H9 (cell line): ENCODE measurements around the gene SWAP70. TPM values are rescaled to one million over a fixed set of nuclear protein-coding genes. Genes with fewer than 3 reads are reported as not detected.

Source experiments
- DNase-seq: peaks from one replicate; pipeline ENCODE4 v3.0.0-alpha.2; 2017
- H2AFZ ChIP-seq: one replicate; pipeline ENCODE4 v1.6.1; 2013; ENCODE audit warnings: mild to moderate bottlenecking, low read length, control low read depth, moderate library complexity
- H2AK5ac ChIP-seq: 2 replicates; pipeline ENCODE4 v1.6.1; 2013; ENCODE audit warnings: low read length, control low read depth, mixed read lengths; ENCODE audit not compliant: insufficient read length
- H2BK120ac ChIP-seq: one replicate; pipeline ENCODE4 v1.6.1; 2013; ENCODE audit warnings: low read depth, mild to moderate bottlenecking, low read length, control low read depth, inconsistent platforms; ENCODE audit not compliant: poor library complexity, severe bottlenecking
- H2BK12ac ChIP-seq: 2 replicates; pipeline ENCODE4 v1.6.1; 2013; ENCODE audit warnings: low read length, control low read depth, mixed read lengths, low read depth; ENCODE audit not compliant: insufficient read length
- H2BK15ac ChIP-seq: 2 replicates; pipeline ENCODE4 v1.6.1; 2013; ENCODE audit warnings: low read depth, low read length, control low read depth
- H2BK20ac ChIP-seq: one replicate; pipeline ENCODE4 v1.6.1; 2013; ENCODE audit warnings: low read depth, mild to moderate bottlenecking, low read length, control low read depth, inconsistent platforms; ENCODE audit not compliant: poor library complexity, severe bottlenecking
- H2BK5ac ChIP-seq: 2 replicates; pipeline ENCODE4 v1.6.1; 2013; ENCODE audit warnings: low read length, control low read depth, mixed read lengths; ENCODE audit not compliant: insufficient read length
- H3K14ac ChIP-seq: 2 replicates; pipeline ENCODE4 v1.6.1; 2013; ENCODE audit warnings: low read length, control low read depth; ENCODE audit not compliant: insufficient read depth
- H3K18ac ChIP-seq: 2 replicates; pipeline ENCODE4 v1.6.1; 2013; ENCODE audit warnings: low read depth, mild to moderate bottlenecking, mixed read lengths, low read length, control low read depth; ENCODE audit not compliant: insufficient read length
- H3K23ac ChIP-seq: 2 replicates; pipeline ENCODE4 v1.6.1; 2013; ENCODE audit warnings: low read length, control low read depth, mixed read lengths, low read depth; ENCODE audit not compliant: insufficient read length
- H3K23me2 ChIP-seq: 2 replicates; pipeline ENCODE4 v1.6.1; 2013; ENCODE audit warnings: low read depth, mild to moderate bottlenecking, mixed read lengths, low read length, control low read depth; ENCODE audit not compliant: insufficient read length, poor library complexity, severe bottlenecking
- H3K27ac ChIP-seq: 2 replicates; pipeline ENCODE4 v1.5.1; 2013; ENCODE audit warnings: low read length, control low read depth, mixed read lengths, low read depth; ENCODE audit not compliant: insufficient read length
- H3K27me3 ChIP-seq: 2 replicates; pipeline ENCODE4 v1.6.1; 2013; ENCODE audit warnings: low read length, control low read depth, inconsistent platforms; ENCODE audit not compliant: insufficient read depth
- H3K4ac ChIP-seq: 2 replicates; pipeline ENCODE4 v1.6.1; 2013; ENCODE audit warnings: low read depth, mild to moderate bottlenecking, control low read depth, inconsistent platforms, low read length, moderate library complexity
- H3K4me1 ChIP-seq: 2 replicates; pipeline ENCODE4 v1.6.1; 2013; ENCODE audit warnings: low read length, control low read depth, inconsistent platforms; ENCODE audit not compliant: insufficient read depth
- H3K4me2 ChIP-seq: 2 replicates; pipeline ENCODE4 v1.6.1; 2013; ENCODE audit warnings: low read length, control low read depth, mixed read lengths; ENCODE audit not compliant: insufficient read length, insufficient read depth
- H3K56ac ChIP-seq: 2 replicates; pipeline ENCODE4 v1.6.1; 2013; ENCODE audit warnings: low read depth, mild to moderate bottlenecking, mixed read lengths, low read length, control low read depth; ENCODE audit not compliant: insufficient read length
- H3K79me1 ChIP-seq: 2 replicates; pipeline ENCODE4 v1.6.1; 2013; ENCODE audit warnings: low read depth, mild to moderate bottlenecking, moderate library complexity, low read length, control low read depth, inconsistent platforms; ENCODE audit not compliant: insufficient read depth, poor library complexity, severe bottlenecking
- H3K79me2 ChIP-seq: 2 replicates; pipeline ENCODE4 v1.6.1; 2013; ENCODE audit warnings: low read length, control low read depth, inconsistent platforms; ENCODE audit not compliant: insufficient read depth
- H3K9ac ChIP-seq: 2 replicates; pipeline ENCODE4 v1.6.1; 2013; ENCODE audit warnings: low read length, control low read depth, mixed read lengths; ENCODE audit not compliant: insufficient read length; ENCODE audit errors: extremely low read depth
- H3K9me3 ChIP-seq: one replicate; pipeline ENCODE4 v1.6.1; 2013; ENCODE audit warnings: low read depth, low read length, inconsistent platforms; ENCODE audit not compliant: control insufficient read depth
- H3T11ph ChIP-seq: one replicate; pipeline ENCODE4 v1.6.1; 2013; ENCODE audit warnings: mild to moderate bottlenecking, low read length, control low read depth, inconsistent platforms
- H4K20me1 ChIP-seq: one replicate; pipeline ENCODE4 v1.6.1; 2013; ENCODE audit not compliant: control insufficient read depth, insufficient read length, insufficient read depth
- H4K5ac ChIP-seq: 2 replicates; pipeline ENCODE4 v1.6.1; 2013; ENCODE audit warnings: low read depth, mild to moderate bottlenecking, mixed read lengths, low read length, control low read depth; ENCODE audit not compliant: insufficient read length
- H4K8ac ChIP-seq: replicated peaks from 2 replicates; pipeline ENCODE4 v1.6.1; 2013; ENCODE audit warnings: low read length, control low read depth, mixed read lengths, low read depth; ENCODE audit not compliant: insufficient read length
- H4K91ac ChIP-seq: 2 replicates; pipeline ENCODE4 v1.6.1; 2013; ENCODE audit warnings: low read depth, mild to moderate bottlenecking, moderate library complexity, mixed read lengths, low read length, control low read depth; ENCODE audit not compliant: insufficient read length
- H3K27ac Mint-ChIP-seq, 3 experiments: 2 replicates in 2 of 3; 3 replicates in 1 of 3; pipeline ENCODE4 v1.8.0; 2020 to 2021; ENCODE audit warnings: mixed read lengths in 3 of 3, mild to moderate bottlenecking in 1 of 3, moderate library complexity in 1 of 3
- H3K27me3 Mint-ChIP-seq: 2 replicates; pipeline ENCODE4 v1.8.0; 2021; ENCODE audit warnings: low read depth, mild to moderate bottlenecking, moderate library complexity, mixed read lengths
- H3K36me3 Mint-ChIP-seq, 3 experiments: 2 replicates in 2 of 3; 3 replicates in 1 of 3; pipeline ENCODE4 v1.8.0; 2020 to 2021; ENCODE audit warnings: low read depth in 3 of 3, mixed read lengths in 3 of 3; ENCODE audit not compliant: insufficient read depth in 1 of 3
- H3K4me1 Mint-ChIP-seq, 2 experiments: 2 replicates each; pipeline ENCODE4 v1.8.0; 2020; ENCODE audit warnings: mixed read lengths in 2 of 2
- H3K4me3 Mint-ChIP-seq, 2 experiments: 2 replicates in 1 of 2; 3 replicates in 1 of 2; pipeline ENCODE4 v1.8.0; 2020 to 2021; ENCODE audit warnings: mild to moderate bottlenecking in 2 of 2, mixed read lengths in 2 of 2, moderate library complexity in 1 of 2
- H3K9me3 Mint-ChIP-seq, 2 experiments: 2 replicates in 1 of 2; 3 replicates in 1 of 2; pipeline ENCODE4 v1.8.0; 2020; ENCODE audit warnings: mild to moderate bottlenecking in 2 of 2, mixed read lengths in 2 of 2, moderate library complexity in 1 of 2
- CTCF ChIP-seq: fragments of 200-600 bp; sonication (generic); conservative IDR thresholded peaks from 3 replicates; pipeline ENCODE4 v1.8.0; 2021; ENCODE audit warnings: antibody characterized with exemption, mild to moderate bottlenecking
- WGBS: extraction: QIAGEN DNeasy Blood & Tissue Kit; methylation state at CpG from one replicate; pipeline ENCODE4 v1.1.7; 2013; ENCODE audit warnings: missing lambda C conversion rate, low lambda C conversion rate, mixed read lengths; ENCODE audit not compliant: insufficient read length; ENCODE audit errors: extremely low coverage; 5-methylcytosine and 5-hydroxymethylcytosine counted together
- total RNA-seq: library from RNA; stranded (reverse); gene quantifications from 2 replicates; pipeline ENCODE4 v1.2.1, GENCODE V29; 2021

The SWAP70 gene
- total RNA-seq, 1 experiment from 2014 or later, result 34.4 TPM

DNA sequence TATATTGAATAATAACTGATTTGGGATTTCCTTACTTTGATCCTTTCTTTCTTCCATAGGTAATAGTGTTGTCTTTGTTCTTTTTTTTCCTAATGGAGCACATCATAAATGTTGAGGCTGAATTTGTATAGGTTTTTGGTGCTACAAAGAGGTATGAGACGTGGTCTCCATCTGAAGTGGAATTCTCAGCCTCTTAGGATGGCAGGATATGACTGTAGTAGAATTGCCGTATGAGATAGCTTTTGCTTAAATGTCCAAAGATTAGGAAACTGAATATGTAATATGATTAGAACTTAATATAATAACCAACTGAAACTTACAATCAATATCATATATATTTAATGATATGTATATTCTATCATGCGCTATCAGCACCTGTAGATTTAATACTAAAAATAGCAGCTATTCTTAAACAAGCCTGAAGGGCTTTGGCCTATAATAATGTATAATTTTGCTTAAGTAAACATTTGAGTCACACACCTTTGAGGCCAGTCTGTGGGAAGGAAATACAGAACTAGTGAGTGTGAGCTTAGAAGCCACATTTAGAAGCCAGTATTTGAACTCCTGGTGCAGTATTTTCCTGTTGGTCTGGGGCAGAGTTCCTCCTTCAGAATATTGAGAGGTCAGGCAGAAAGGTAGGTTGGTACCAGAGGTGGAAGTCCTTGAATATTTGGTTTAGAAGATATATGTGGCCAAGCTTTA is 62.6 kb downstream of the SWAP70 start:
- no peak overlapping the region for H3K14ac ChIP-seq
- no peak overlapping the region for H2AK5ac ChIP-seq
- H3T11ph ChIP-seq, result no peak overlapping the region
- Mint-ChIP-seq H3K9me3 (no peaks in the 10 kb centered on the region), H3K4me3 (no peak overlapping the region), H3K4me1 (peaks cover 12 to 17% of the 10 kb centered on the region in 2 experiments), H3K27me3 (no peaks in the 10 kb centered on the region), H3K27ac (peak overlapping the region in 1 of 3 experiments; percentile 70; a peak in 2 of 7 replicates), H3K36me3 (peaks cover 0 to 26% (median 24%) of the 10 kb centered on the region in 3 experiments; a peak in 5 of 7 replicates)
- no peak overlapping the region for H2BK12ac ChIP-seq
- no peaks in the 10 kb centered on the region for H3K79me2 ChIP-seq
- H3K56ac ChIP-seq, result no peak overlapping the region
- H4K20me1 ChIP-seq, result no peaks in the 10 kb centered on the region
- no peak overlapping the region for H2AFZ ChIP-seq
- no peak overlapping the region for H2BK20ac ChIP-seq
- H3K79me1 ChIP-seq, result no peaks in the 10 kb centered on the region
- no peaks in the 10 kb centered on the region for H3K23me2 ChIP-seq
- H3K4me1 ChIP-seq, result no peaks in the 10 kb centered on the region
- H3K9ac ChIP-seq, result no peak overlapping the region
- H3K4me2 ChIP-seq, result no peak overlapping the region
- no CpG with 5 or more reads among the region's 3 CpGs for WGBS
- no peak overlapping the region for H2BK120ac ChIP-seq
- no peak overlapping the region for H3K23ac ChIP-seq
- H4K5ac ChIP-seq, result no peak overlapping the region
- H2BK15ac ChIP-seq, result no peak overlapping the region
- H3K18ac ChIP-seq, result no peak overlapping the region
- H2BK5ac ChIP-seq, result no peak overlapping the region
- no peak overlapping the region for H3K27ac ChIP-seq
- no peaks in the 10 kb centered on the region for H3K27me3 ChIP-seq
- TF ChIP-seq CTCF, result no peak
- no peak overlapping the region for H4K8ac ChIP-seq
- H3K9me3 ChIP-seq, result no peaks in the 10 kb centered on the region
- DNase-seq, result no peak
- no peak overlapping the region for H3K4ac ChIP-seq
- no peak overlapping the region for H4K91ac ChIP-seq
